Stimulated activated CD8-positive, alpha-beta memory T cell treated with anti-CD3 and anti-CD28 coated beads, Interleukin-15, amount 100 ng/mL, for 24 hours (primary cell): ENCODE measurements around the gene TMEM94.
"Not testable (repeated sequence)": the region's sequence is repeated elsewhere in the genome, so short reads cannot be mapped to it uniquely, and the experiment has no call there.

Experiments
- DNase-seq: peaks from one replicate; pipeline ENCODE4 v3.0.0-alpha.2; 2020; ENCODE audit warnings: low read depth

The TMEM94 gene

DNA sequence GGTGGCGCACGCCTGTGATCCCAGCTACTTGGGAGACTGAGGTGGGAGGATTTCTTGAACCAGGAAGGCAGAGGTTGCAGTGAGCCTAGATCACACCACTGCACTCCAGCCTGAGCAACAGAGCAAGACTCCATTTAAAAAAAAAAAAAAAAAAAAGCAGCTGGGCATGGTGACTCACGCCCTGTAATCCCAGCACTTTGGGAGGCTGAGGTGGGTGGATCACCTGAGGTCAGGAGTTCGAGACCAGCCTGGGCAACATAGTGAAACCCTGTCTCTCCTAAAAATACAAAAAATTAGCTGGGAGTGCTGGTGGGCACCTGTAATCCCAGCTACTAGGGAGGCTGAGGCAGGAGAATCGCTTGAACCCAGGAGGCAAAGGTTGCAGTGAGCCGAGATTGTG is 10.5 kb upstream of the TMEM94 start:
- DNase-seq: not testable (repeated sequence)

GRCh38 chr17:75447951-75448856 is 8.2 kb upstream of the TMEM94 start:
- DNase-seq: no peak

- DNase-seq: no peak
These were observed 6.2 kb upstream of the TMEM94 start for GRCh38 chr17:75450270-75450669.

DNA sequence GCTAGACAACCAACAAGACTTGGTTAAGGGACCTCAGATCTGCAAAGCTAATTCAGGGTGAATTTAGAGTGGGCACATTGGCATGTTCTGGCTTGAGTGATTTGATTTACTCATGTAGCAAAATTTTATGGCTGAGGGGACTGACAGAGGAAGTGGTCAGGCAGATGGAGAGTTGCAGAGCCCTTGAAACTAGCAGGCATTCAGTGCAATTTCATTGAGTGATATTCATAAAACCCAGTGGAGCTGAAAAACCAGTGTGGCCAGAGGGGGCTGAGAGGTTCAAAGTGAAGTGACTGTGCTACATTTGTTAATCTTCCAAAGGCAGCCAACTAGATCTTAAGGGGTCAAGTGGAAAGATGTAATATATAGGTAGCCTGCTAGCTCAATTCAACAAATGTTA is 2.2 kb upstream of the TMEM94 start:
- DNase-seq: no peak

- DNase-seq: not testable (repeated sequence)
These were observed 1.8 kb upstream of the TMEM94 start for GRCh38 chr17:75454672-75455071.

- DNase-seq: peak; percentile 6
These were observed 407 bp upstream of the TMEM94 start for GRCh38 chr17:75456039-75456416.

- peak; percentile 5 for DNase-seq
These were observed 716 bp downstream of the TMEM94 start for GRCh38 chr17:75457047-75457654.

DNA sequence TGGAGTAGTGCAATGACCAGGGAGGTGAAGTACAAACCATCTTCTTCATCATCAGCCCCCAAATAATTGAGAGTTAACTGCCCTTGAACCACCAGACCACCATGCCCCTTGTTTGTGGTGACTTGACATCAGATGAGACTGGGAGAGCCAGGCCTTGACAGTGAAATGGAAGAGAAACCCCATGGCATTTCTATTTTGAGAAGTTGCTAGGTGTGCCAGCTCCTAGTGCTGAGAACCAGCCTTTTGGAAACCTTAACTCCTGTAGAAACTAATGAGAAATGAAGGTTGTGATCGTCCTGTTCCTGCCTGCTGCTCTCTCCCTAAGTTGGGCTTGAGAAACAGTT is 2.8 kb downstream of the TMEM94 start:
- no peak for DNase-seq

- no peak for DNase-seq
These were observed 3.3 kb downstream of the TMEM94 start for GRCh38 chr17:75459590-75460267.

GRCh38 chr17:75460295-75460694 is 3.9 kb downstream of the TMEM94 start:
- DNase-seq: no peak

- DNase-seq: no peak
These were observed 7.2 kb downstream of the TMEM94 start for GRCh38 chr17:75463603-75464002.

DNA sequence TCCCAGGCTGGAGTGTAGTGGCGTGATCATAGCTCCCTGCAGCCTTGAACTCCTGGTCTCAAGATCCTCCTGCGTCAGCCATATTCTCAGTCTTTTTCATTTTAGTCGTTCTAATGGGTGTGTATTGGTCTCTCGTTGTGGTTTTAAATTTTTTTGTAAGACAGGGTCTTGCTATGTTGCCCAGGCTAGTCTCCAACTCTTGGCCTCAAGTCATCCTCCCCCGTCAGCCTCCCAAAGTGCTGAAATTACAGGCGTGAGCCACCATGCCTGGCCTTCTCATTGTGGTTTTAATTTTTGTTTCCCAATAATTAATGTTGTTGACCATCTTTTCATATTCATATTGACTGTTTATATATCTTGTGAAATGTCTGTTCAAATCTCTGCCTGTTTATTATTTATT is 8.6 kb downstream of the TMEM94 start:
- no peak for DNase-seq

GRCh38 chr17:75468291-75468754 is 11.9 kb downstream of the TMEM94 start:
- DNase-seq: no peak

DNA sequence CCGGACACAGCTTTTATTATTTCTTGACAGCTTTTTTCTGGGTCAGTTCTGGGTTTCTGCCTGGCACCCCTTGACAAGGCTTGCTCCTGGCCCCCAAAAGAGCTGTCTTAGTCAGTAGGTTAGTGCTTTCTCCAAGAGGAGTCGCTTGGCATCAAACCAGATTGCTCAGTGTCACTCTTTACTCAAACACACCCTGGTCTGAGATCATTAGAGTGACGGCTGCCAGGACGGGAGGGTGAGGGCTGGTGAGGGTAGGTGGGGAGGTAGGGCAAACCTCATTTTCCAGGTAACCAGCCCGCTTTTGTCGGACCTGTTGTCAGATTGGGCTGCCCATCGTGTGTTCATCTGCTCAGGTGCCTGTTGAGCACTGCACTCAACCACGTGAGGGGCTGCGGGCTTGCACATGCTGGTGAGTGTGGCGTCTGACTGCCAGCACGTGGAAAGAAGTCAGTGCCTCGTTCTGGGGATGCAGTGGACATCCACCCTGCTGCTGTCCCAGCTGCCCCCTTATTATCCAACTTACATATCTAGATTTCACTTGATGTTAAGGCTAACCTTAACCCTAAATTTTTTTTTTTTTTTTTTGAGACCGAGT is 12.4 kb downstream of the TMEM94 start:
- DNase-seq: no peak

GRCh38 chr17:75471207-75471606 is 14.8 kb downstream of the TMEM94 start:
- no peak for DNase-seq

- DNase-seq: no peak
These were observed 15.7 kb downstream of the TMEM94 start for GRCh38 chr17:75472119-75472518.

GRCh38 chr17:75473246-75473645 is 16.8 kb downstream of the TMEM94 start:
- DNase-seq: no peak

- no peak for DNase-seq
These were observed 18.3 kb downstream of the TMEM94 start for GRCh38 chr17:75474736-75475135.

- DNase-seq: no peak
These were observed 18.9 kb downstream of the TMEM94 start for GRCh38 chr17:75475144-75475835.

- DNase-seq: no peak
These were observed 19.4 kb downstream of the TMEM94 start for GRCh38 chr17:75475851-75476250.

DNA sequence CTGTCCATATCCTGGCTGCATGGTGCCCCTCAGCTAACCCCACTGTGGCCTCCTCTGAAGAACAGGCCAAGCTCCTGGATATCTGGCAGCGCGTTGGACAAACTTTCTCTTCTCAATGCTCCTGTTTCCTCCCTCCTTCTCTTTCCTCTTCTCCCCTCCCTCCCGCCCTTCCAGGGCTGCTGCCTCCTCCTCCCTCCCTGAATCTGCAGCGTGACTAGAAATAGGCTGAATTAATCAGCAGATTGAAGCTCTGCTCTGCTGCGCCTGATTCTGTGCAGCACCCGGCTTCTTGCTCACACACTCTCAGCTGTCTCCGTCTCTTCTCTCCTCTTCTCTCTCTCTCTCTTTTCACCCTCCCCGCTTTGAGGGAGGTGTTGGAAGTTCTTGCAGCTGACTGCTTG is 19.8 kb downstream of the TMEM94 start:
- DNase-seq: no peak
